Fibroblast of mammary gland (primary cell): ENCODE measurements around the gene TIGD4.

Experiments used
- DNase-seq: peaks from one replicate; pipeline ENCODE4 v3.0.0-alpha.2; 2010; ENCODE audit warnings: low read depth
- H3K4me3 ChIP-seq: 2 replicates; pipeline ENCODE4 v1.5.1; 2011; ENCODE audit warnings: low read depth, mild to moderate bottlenecking, low read length, moderate library complexity; ENCODE audit not compliant: control insufficient read depth
- CTCF ChIP-seq: conservative IDR thresholded peaks from 2 replicates; pipeline ENCODE4 v1.5.1; 2011; ENCODE audit warnings: low read depth, low read length, inconsistent platforms; ENCODE audit not compliant: control insufficient read depth, insufficient read depth

TIGD4 gene

GRCh38 chr4:152738827-152739226 is 40.7 kb downstream of the TIGD4 start:
- H3K4me3 ChIP-seq = no peak overlapping the region
- peak; percentile 18 for DNase-seq

GRCh38 chr4:152735906-152736305 is 43.6 kb downstream of the TIGD4 start:
- TF ChIP-seq CTCF = no peak
- no peak overlapping the region for H3K4me3 ChIP-seq
- DNase-seq = no peak

More at GRCh38 chr4:152738827-152739226, 40.7 kb downstream of the TIGD4 start:
- no peak for TF ChIP-seq CTCF

- TF ChIP-seq CTCF = peak; percentile 60
Measured at GRCh38 chr4:152735396-152735859, 44.1 kb downstream of the TIGD4 start.

GRCh38 chr4:152734699-152735050 is 44.9 kb downstream of the TIGD4 start:
- no peak for DNase-seq
- H3K4me3 ChIP-seq = no peak overlapping the region
- no peak for TF ChIP-seq CTCF

More at GRCh38 chr4:152735396-152735859, 44.1 kb downstream of the TIGD4 start:
- H3K4me3 ChIP-seq = no peak overlapping the region
- DNase-seq = peak; percentile 37

GRCh38 chr4:152734015-152734698 is 45.4 kb downstream of the TIGD4 start:
- no peak for TF ChIP-seq CTCF
- H3K4me3 ChIP-seq = no peak overlapping the region
- no peak for DNase-seq

- DNase-seq = no peak
- no peak for TF ChIP-seq CTCF
- no peak overlapping the region for H3K4me3 ChIP-seq
Measured at GRCh38 chr4:152731997-152732396, 47.5 kb downstream of the TIGD4 start.
